HG02943 (cell line): ENCODE results near the gene MED8.
A peak's percentile ranks its signal among the peaks of the same experiment; 100 is the strongest.
"Not testable (repeated sequence)": the region's sequence is repeated elsewhere in the genome, so short reads cannot be mapped to it uniquely, and the experiment has no call there.

Experiments
- ATAC-seq: cut with Tn5 transposase; IDR thresholded peaks from one replicate; pipeline ENCODE4 v1.9.1; 2021; ENCODE audit warnings: mild to moderate bottlenecking, low read depth, moderate library complexity; ENCODE audit not compliant: unreplicated experiment

Gene MED8

DNA sequence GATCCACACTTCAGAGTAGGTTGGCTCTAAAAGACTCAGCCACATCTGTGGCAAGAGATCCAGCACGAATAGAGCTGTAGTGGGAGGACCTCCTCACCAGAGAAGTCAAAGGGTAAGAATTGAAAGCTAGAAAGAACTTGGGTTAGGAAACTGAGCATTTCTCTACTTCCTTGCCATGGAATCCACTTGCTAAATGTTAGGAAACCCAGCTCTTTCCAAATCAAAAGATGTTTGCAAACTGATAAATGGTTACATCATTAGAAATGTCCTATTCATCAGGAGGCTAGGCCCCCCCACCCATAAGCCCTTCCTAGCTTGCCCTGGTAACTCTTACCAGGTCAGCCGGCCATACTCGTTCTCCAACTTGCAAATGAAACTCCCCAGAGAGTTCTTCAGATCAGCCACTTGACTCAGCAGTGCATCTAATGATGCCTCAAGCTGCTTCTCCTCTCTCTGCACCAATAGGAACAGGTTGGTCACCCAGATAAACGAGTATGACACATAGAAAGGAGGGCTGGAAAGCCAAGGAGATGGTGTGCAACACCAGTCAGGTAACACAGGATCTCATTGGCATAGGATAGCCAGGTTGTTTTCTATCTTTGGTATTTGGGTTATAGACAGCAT is 1.5 kb downstream of the MED8 start:
- ATAC-seq, result no peak

DNA sequence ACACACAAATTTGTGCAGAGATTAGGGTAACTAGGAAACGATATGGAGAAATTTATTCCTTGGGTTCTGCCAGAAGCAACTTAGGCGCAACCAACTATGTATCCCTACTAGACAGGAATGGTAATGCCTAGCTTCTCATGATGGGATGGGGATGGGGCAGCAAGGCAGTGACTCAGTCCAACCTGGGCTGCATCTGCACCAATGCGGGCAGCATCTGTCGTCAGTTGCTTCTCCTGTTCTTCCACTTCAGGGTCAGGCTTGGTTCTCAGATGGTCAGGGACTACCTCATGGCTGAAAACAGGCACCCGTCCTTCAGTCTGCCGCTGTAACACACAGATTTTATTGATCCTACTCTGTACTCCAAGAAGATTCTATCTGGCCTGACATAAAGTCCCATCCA is 2.9 kb downstream of the MED8 start:
- ATAC-seq, result no peak

DNA sequence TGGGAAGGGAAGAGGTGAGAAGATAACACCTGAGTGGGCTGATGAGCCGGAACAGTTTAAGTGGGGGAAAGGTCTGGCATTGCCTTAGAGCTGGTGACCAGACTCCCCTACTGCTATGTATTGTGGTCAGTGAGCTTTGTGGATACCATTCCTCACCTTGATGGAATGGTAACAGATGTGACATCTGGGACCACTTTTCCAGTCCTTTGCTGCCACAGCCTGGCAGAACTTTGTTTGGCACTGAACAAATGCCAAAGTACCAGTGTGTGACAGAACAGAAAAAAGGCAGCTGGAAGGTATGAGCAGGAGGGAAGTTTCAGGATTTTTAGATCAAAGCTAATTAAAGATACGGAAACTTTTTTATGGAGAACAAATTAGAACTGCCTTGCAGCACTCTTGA is 6.2 kb downstream of the MED8 start:
- no peak for ATAC-seq

DNA sequence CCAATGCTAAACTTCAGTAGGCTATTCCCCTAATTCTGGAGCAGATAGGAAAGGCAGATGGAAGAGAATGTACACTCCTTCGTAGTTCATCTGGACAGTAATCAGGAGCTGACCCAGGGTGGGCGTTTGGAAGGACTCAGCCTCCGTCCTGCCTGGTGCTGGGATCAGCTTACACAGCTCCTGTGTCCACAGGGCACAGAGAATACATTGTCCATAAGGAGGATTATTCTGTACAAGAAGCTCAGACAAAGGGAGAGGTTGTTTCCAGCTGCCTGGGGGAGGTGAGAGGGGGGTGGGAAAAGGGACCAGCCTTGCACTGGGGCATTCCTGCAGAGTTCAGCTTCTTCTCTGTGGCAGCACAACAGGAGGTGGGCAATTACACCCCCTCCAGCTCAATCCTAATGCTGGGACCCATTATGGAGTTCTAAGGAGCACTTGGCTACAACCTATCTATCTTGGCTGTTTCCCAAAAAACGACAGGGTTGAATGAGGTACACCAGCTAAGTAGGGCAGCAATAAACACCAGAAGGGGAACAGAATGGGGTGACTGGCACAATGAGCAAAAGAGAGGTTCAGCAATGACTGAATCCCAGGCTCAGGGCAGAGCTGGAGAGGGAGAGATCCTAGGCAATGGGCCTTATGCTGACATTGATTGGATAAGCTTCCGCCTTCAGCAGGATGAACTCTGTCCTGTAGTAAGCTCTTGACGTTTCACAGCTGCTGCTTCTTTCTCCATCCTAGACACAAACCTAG is 7.4 kb downstream of the MED8 start:
- ATAC-seq, result no peak

DNA sequence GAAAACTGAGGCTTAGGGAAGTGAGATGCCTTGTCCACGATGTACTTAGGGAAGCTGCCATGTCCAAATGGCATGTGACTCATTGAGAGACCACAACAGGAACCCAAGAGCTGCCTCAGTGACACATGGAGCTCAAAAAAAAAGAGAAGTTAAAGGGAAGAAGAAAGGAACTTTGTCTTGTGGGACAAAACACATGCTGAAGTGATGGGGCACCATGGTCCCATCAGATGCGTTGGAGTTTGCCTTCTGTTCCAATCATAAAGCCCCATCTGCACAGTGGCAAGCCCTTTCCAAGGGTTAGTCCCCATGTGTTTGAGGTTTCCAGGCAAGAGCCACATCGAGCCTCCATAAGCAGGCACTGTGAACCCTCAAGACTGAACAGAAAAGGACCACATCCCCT is 8.0 kb downstream of the MED8 start:
- no peak for ATAC-seq

DNA sequence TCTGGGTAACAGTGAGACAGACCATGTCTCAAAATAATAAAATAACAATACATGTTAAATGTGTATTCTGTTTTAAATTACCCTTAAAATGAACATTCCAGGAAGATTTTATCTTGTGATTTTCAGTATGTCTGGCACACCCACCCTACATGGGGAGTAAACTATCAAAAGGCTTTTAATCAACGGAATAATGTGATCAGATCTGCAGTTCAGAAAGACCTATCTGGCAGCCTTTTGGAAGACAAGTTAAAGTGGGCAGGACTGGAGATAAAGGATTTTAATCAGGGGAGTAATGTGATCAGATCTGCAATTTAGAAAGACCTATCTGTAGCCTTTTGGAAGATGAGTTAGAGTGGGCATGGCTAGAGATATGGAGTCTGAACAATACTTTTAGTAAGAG is 10.1 kb downstream of the MED8 start:
- ATAC-seq, result no peak

DNA sequence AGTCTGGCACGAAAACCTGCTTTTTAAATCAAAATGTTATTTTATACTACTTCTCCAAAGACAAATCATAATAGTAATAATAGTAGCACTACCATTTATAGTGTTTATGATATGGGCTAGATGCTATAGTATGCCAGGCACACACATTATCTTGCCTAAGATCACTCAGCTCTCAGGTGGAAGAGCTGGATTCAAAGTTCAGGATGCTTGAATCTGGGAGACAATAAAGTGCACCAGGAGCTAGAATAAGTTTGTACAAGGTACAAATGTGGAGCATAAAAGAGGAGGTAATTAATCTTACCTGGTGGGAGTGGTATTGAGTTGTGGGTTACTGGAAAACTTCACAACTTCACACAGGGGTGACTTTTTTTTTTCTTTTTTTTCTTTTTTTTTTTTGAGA is 11.8 kb downstream of the MED8 start:
- no peak for ATAC-seq

DNA sequence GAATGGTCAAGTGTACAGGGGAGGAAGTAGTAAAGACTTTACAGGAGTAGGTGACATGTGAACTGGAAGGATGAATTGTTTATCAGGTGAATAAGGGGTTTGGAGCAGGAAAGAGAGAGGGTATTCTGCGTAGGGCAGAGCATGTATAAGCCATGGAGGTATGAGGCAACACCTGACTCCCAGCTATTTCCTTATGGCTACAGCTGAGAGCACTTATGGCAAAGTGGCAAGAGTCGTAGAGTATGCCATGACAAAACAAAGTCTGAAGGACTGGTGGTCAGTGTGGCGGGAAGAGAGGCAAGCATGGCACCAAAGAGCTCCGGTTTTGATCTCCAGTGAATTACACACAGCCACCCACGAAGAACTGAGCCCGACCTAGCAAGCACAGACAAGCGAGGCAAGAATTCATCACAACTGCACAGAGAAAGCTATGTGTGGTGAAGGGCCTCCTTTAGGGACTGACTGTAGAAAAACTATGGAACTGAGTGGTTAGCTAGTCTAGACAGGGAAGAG is 12.8 kb downstream of the MED8 start:
- no peak for ATAC-seq

DNA sequence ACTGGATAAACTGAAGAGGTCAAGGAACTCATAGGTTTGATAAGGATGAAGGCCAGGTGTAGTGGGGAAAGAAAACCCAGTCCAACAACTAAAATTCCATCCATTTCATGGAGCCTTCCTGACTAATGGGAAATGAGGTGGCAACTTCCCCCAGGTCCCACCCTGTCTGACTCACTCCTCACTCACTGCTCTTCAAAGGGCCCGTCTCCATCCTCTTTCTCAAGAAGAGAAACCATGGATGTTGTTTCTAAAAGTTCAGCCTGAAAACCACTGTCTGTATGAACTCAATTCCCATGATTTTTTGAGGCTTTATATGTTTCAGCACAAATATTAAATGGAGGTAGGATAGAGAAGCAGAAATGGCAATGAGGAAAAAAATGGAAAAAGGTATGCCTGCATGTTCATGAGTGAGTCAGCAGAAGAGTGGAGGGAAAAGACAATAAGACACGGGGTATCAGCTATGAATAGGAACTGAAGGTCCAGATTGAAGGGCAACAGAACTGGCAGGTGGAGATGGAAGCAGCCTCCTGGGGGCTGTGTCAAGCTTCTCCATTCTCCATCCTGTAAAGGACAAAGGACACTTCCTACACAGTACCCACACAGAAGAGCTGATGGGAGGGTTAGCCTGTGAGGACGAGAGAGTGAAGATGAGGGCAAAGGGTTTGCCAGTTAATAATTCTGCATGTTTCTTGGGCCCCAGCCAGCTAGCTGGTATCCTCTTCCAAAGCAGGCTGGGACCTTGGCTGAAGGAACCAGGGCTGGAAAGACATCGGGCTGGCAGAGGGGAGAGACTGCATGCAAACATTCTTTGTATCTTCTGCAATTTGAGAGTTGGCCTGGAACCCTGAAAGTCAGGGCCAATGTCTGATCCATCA is 16.3 kb downstream of the MED8 start:
- no peak for ATAC-seq

DNA sequence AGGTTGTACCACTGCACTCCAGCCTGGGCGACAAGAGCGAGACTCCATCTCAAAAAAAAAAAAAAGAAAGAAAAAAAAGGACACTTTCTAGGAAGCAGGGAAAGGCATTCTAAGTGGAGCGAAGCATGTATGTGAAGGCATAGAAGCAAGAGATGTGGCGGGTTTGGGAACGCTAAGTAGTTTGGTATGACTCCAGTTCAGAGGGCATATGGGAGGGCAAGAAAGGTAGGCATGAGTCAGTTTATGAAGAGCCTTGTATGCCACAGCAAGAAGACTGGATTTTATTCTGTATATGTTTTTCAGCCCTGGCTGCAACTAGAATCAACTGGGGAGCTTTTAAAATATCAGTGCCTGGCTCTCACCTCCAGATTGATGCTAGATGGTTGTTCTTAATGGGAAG is 17.4 kb downstream of the MED8 start:
- ATAC-seq, result no peak

DNA sequence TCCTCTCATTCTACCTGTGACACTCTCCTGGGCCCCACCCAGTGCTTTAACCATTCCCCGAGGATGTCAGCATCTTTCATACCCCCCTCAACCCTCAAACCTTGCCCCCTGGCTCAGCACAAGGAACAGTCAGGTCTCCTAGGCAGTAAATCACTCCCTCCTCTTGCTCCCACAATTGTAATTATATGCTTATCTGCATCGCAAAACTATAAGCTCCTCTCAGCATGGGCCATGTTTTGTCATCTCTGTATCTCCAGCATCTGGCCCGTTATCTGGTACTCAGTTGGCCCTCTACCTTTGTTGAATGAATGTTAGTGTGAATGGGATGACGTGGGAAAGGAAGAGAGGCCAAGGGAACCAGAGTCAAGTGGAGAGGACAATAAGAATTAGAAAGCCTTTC is 19.0 kb downstream of the MED8 start:
- ATAC-seq, result no peak

DNA sequence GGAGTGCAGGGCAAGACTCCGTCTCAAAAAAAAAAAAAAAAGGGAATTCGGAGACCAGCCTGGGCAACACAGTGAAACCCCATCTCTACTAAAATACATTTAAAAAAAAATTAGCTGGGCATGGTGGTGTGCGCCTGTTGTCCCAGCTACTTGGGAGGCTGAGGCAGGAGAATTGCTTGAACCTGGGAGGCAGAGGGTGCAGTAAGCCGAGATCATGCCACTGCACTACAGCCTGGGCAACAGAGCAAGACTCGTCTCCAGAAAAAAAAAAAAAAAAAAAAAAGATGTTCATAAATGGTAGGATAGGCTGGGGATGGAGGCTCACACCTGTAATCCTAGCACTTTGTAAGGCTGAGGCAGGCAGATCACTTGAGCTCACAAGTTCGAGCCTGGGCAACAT is 19.8 kb downstream of the MED8 start:
- not testable (repeated sequence) for ATAC-seq

DNA sequence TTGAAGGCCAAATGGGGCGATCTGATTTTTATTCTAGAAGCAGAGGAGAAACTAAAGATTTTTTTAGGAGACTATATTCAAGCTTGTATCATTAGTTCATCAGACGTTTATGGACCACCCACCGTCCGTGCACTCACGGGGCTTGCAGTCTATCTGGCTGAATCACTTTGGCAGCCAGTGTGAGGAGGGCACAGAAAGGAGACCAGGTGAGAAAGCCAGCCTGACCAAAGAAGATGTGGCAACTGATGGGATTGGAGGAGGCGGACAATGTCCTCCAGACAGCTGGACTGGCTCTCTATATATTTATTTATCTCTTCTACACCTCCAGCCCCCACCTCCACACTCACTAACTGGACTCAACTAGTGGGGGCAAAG is 21.0 kb downstream of the MED8 start:
- no peak for ATAC-seq

DNA sequence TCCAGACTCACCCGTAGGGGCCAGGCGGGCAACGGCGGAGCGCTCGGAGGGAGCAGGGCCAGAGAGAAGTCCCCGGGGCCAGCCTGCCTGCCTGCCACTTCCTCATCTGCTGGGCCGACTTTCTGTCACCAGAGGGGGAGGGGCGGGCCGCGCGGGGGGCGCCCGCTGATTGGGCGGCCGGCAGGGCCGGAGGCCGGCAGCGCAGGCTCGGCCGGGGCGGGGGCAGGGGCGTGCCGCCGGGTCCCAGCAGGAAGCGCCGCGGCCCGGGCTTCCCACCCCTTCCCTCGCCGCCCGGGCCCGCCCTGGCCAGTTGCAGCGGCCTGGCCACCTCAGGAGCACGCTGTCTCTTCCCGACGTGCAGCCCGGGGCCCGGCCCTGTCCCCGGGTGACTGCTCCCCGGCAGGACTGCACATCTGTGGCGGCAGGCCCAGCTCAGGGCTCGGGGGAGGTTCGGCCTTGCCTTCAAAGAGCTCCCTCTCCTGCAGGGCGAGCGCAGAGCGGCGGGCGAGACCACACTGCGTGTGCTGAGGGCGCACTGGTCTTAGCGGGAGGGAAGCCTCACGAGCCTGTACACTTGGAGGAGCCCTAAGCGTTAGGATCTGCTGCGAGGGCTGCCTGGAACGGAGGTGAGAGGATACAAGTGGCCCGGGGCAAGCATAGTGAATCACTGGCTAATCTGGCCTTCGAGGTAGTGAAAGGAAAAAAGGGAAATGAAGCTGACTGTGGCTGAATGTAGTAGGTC is 21.5 kb downstream of the MED8 start, which contains the start of gene ELOVL1:
Gene ELOVL1, minus strand, starts transcription at position 108 of the 742 bp plus-strand sequence. CDS start 2,402 bp downstream, outside the sequence.
- peak; percentile 66 for ATAC-seq

DNA sequence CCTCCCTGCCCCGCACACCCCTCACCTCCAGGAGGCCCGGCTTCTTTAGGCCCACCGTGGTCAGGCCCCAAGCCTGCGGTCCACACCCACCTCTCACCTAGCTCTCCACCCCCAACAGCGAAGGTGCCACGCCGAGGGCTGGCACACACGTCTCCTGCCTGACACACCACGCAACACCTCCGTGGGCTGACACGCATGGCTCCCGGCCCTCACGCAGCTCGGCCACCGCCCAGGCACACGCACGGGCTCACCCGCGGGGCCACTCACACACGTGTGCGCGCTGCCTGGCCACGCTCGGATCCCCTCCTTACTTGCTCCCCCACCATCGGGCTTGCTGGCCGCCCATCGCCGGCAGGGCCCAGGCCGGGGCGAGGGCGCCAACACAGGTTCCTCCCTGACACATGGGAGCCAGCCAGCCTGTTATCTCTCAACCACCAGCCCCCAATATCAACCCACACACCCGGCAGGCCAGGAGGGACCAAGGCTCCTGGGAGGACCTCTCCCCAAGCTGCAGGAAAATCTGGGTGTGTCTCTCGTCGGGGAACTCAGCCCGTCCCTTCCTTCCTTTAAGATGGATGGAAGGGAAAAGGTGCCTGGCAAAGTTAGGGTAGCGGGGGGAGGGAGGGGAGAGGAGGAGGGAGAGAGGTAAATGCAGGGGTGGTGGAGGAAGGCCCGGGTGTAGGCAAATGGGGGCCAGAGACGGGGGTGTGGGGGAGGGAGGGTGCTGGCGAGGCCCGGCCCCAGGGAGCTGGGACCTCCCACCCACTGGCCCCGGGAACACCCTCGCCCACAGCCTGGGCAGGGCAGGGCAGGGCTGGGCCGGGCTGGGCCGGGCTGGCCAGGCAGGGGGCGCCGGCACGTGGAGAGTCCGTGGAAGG is 22.3 kb downstream of the MED8 start:
- ATAC-seq, result peak; percentile 45

DNA sequence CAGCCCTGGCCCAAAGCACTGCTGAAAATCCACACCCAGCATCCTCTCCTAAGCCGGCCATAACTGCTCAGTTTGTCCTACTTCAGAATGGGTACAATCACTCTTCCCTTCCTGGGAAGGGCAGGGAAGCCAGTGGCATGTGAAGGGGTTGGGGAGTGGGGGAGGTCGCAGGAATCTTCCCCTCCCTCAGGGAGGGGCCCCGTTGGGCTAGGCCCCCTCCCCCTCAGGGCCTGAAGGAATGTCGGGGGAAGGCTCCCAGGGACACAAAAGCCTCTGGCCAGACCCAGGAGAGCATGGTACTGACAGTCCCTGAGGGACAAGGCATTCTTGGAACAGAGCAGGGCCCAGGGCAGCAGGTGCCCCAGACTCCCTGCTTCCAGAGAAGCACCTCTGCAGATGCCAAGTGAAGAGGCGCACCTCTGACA is 23.0 kb downstream of the MED8 start:
- ATAC-seq, result no peak

DNA sequence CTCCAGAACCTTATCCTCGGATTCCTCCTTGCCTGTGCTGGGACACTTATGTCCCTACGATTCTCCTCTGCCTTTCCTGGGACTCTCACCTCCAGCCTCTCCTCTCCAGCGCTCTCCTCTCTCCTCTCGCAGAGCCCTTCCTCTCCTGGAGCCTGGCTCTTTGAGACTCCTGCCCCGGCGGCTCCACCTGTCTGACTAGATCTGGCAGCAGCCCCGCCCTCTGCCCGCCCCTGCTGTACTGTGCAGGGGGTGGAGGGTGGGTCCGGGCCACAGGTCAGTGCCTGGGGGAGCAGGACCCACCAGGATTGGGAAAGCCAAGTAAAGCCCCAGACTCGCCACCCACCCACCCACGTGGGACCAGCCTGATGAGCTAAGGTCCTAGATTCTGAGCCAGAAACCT is 23.4 kb downstream of the MED8 start:
- ATAC-seq, result no peak

DNA sequence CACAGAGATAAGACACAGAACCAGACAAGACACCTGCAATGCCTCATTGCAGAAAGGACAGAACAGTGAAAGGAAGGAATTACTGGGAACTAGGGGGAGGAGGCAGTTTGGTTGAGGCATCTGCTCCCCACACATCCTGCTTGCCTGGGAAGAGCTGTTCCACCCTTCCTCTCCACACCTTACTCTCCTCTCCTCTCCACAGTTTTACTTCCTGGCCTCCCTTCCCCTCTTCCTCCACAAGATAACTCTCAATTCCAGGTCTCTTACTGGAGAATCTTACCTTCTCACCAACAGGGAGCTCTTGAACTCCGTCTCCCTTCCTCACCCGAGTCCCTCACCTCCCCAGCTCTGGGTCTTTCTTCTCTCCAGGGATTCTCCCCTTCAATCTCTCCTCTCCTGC is 23.9 kb downstream of the MED8 start:
- no peak for ATAC-seq

DNA sequence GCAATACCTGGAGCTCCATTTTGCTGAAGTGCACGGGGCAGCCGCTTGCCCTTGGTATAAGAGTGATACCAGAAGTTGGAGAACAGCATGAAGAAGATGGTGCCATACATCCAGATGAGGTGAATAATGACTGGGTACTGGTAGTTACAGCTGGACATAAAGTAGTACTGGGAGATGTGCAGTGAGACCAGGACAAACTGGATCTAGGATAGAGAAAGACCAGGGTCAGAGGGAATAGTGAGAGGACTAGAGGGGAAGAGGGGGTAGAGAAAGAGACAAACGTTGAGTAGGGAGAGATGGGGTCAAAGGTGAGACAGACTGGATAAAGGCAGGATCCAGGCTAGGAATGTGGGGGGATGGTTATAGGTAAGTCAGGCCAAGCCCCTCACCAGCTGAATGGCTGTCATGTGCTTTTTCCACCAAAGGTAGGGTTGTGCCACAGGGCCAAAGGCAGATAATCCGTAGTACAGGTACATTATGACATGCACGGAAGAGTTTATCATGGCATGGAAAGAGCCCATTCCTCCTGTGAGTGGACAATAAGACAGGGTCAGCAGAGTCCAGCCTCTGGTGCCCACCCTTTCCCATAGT is 25.6 kb downstream of the MED8 start:
- no peak for ATAC-seq
